Hepatocyte (in vitro differentiated cells): ENCODE measurements around the gene STARD5. TPM values are rescaled to one million over a fixed set of nuclear protein-coding genes. Genes with fewer than 3 reads are reported as not detected.

ENCODE experiments used
- DNase-seq: peaks from one replicate; pipeline ENCODE4 v3.0.0-alpha.2; 2016; ENCODE audit warnings: low spot score
- H2AFZ ChIP-seq: fragments of 200-600 bp; sonication (generic); 2 replicates; pipeline ENCODE4 v1.6.0; 2016; ENCODE audit warnings: antibody characterized with exemption, mild to moderate bottlenecking
- H3K27ac ChIP-seq: fragments of 200-600 bp; sonication (generic); 2 replicates; pipeline ENCODE4 v1.5.1; 2016; ENCODE audit warnings: mild to moderate bottlenecking
- H3K27me3 ChIP-seq: fragments of 200-600 bp; sonication (generic); 2 replicates; pipeline ENCODE4 v1.6.1; 2016
- H3K36me3 ChIP-seq: fragments of 200-600 bp; sonication (generic); replicated peaks from 2 replicates; pipeline ENCODE4 v1.5.1; 2016; ENCODE audit warnings: low read depth; ENCODE audit not compliant: insufficient read depth
- H3K4me1 ChIP-seq: fragments of 200-600 bp; sonication (generic); 2 replicates; pipeline ENCODE4 v1.5.1; 2016; ENCODE audit warnings: mild to moderate bottlenecking, moderate library complexity; ENCODE audit not compliant: insufficient read depth
- H3K4me2 ChIP-seq: fragments of 200-600 bp; sonication (generic); 2 replicates; pipeline ENCODE4 v1.6.0; 2016
- H3K4me3 ChIP-seq: fragments of 200-600 bp; sonication (generic); 2 replicates; pipeline ENCODE4 v1.5.1; 2016; ENCODE audit warnings: mild to moderate bottlenecking
- H3K79me2 ChIP-seq: fragments of 200-600 bp; sonication (generic); 2 replicates; pipeline ENCODE4 v1.6.0; 2017; ENCODE audit warnings: mild to moderate bottlenecking
- H3K9me2 ChIP-seq: fragments of 200-600 bp; sonication (generic); replicated peaks from 2 replicates; pipeline ENCODE4 v1.6.0; 2017; ENCODE audit warnings: mild to moderate bottlenecking; ENCODE audit not compliant: insufficient read depth
- H3K9me3 ChIP-seq: fragments of 200-600 bp; sonication (generic); 2 replicates; pipeline ENCODE4 v1.5.1; 2016; ENCODE audit warnings: low read depth, mild to moderate bottlenecking
- H4K20me1 ChIP-seq: fragments of 200-600 bp; sonication (generic); 2 replicates; pipeline ENCODE4 v1.6.0; 2016; ENCODE audit warnings: mild to moderate bottlenecking; ENCODE audit not compliant: insufficient read depth, poor library complexity, severe bottlenecking
- CTCF ChIP-seq: fragments of 200-600 bp; sonication (generic); IDR thresholded peaks from 2 replicates; pipeline ENCODE4 v1.5.1; 2016; ENCODE audit warnings: antibody characterized with exemption, mild to moderate bottlenecking; ENCODE audit not compliant: poor library complexity
- EZH2 ChIP-seq: fragments of 200-600 bp; sonication (generic); IDR thresholded peaks from 2 replicates; pipeline ENCODE4 v1.6.1; 2016; ENCODE audit warnings: antibody characterized with exemption, mild to moderate bottlenecking, borderline replicate concordance
- EZH2phosphoT487 ChIP-seq: fragments of 200-600 bp; sonication (generic); IDR thresholded peaks from one replicate; pipeline ENCODE4 v1.6.1; 2018; ENCODE audit warnings: antibody characterized with exemption, mild to moderate bottlenecking, low read depth, moderate library complexity; ENCODE audit not compliant: unreplicated experiment, severe bottlenecking
- WGBS: methylation state at CpG from one replicate; pipeline ENCODE4 v1.1.6; 2016; ENCODE audit warnings: low lambda C conversion rate; ENCODE audit errors: missing lambda C conversion rate; 5-methylcytosine and 5-hydroxymethylcytosine counted together
- polyA plus RNA-seq: library from polyadenylated mRNA; unstranded; fragments of >200 nt; fragmentation: Nextera tagmentation; extraction: Ambion mirVana; gene quantifications from 2 replicates; pipeline ENCODE4 v1.2.1, GENCODE V29; 2016
- total RNA-seq: library from RNA; depleted of rRNA; stranded (reverse); fragments of >200 nt; gene quantifications from 2 replicates; pipeline ENCODE4 v1.2.3, GENCODE V29; 2014

The STARD5 gene
- total and polyA plus RNA-seq, 2 experiments from 2014 or later, result 7.2 to 13.7 TPM

GRCh38 chr15:81299156-81299555 lies 24.8 kb downstream of the STARD5 start:
- Histone ChIP-seq H3K9me2 (no peaks in the 10 kb centered on the region), H3K36me3 (no peaks in the 10 kb centered on the region), H3K4me1 (no peaks in the 10 kb centered on the region), H3K27me3 (no peaks in the 10 kb centered on the region), H3K4me2 (no peak overlapping the region), H3K4me3 (no peak overlapping the region), H3K9me3 (no peaks in the 10 kb centered on the region), H2AFZ (no peak overlapping the region), H3K79me2 (no peaks in the 10 kb centered on the region), H3K27ac (no peak overlapping the region), H4K20me1 (no peaks in the 10 kb centered on the region)
- 95% methylated on average over 3 of the region's 3 CpGs for WGBS
- DNase-seq, result no peak
- TF ChIP-seq EZH2phosphoT487 (no peak), CTCF (no peak), EZH2 (no peak)

GRCh38 chr15:81298611-81299010 lies 25.3 kb downstream of the STARD5 start:
- Histone ChIP-seq H3K9me2 (no peaks in the 10 kb centered on the region), H3K36me3 (no peaks in the 10 kb centered on the region), H3K4me3 (no peak overlapping the region), H3K27me3 (no peaks in the 10 kb centered on the region), H3K4me1 (no peaks in the 10 kb centered on the region), H3K79me2 (no peaks in the 10 kb centered on the region), H3K27ac (no peak overlapping the region), H3K9me3 (no peaks in the 10 kb centered on the region), H3K4me2 (no peak overlapping the region), H2AFZ (no peak overlapping the region), H4K20me1 (no peaks in the 10 kb centered on the region)
- WGBS, result 81% methylated on average over 6 of the region's 6 CpGs
- TF ChIP-seq EZH2phosphoT487, result no peak
- no peak for TF ChIP-seq EZH2
- no peak for TF ChIP-seq CTCF
- DNase-seq, result no peak

GRCh38 chr15:81297603-81298575 lies 26.1 kb downstream of the STARD5 start:
- Histone ChIP-seq H3K9me2 (no peaks in the 10 kb centered on the region), H3K4me3 (no peak overlapping the region), H3K4me2 (no peak overlapping the region), H3K9me3 (no peaks in the 10 kb centered on the region), H4K20me1 (no peaks in the 10 kb centered on the region), H3K36me3 (no peaks in the 10 kb centered on the region), H3K4me1 (no peaks in the 10 kb centered on the region), H3K79me2 (no peaks in the 10 kb centered on the region), H2AFZ (no peak overlapping the region), H3K27ac (no peak overlapping the region), H3K27me3 (no peaks in the 10 kb centered on the region)
- TF ChIP-seq CTCF, result no peak
- TF ChIP-seq EZH2phosphoT487, result no peak
- TF ChIP-seq EZH2, result no peak
- DNase-seq, result no peak
- 90% methylated on average over 4 of the region's 4 CpGs for WGBS
